HCT116 (cell line): ENCODE measurements around the gene FOXP1.

Experiments
- CEBPB ChIP-seq: IDR thresholded peaks from 2 replicates; pipeline ENCODE4 v1.6.1; 2012; ENCODE audit warnings: low read depth
- CTCF ChIP-seq, 3 experiments: fragments of 200-600 bp in 1 of 3; sonication (generic) in 1 of 3; IDR thresholded peaks in 2 of 3; conservative IDR thresholded peaks in 1 of 3; 2 replicates each; pipeline ENCODE4 v1.5.1; 2012 to 2017; ENCODE audit warnings: low read depth in 2 of 3, low read length in 2 of 3, antibody characterized with exemption in 1 of 3, borderline replicate concordance in 1 of 3, control low read depth in 1 of 3, mild to moderate bottlenecking in 1 of 3, mixed read lengths in 1 of 3, mixed run types in 1 of 3, moderate library complexity in 1 of 3; ENCODE audit not compliant: insufficient read depth in 1 of 3
- ELF1 ChIP-seq: IDR thresholded peaks from 2 replicates; pipeline ENCODE4 v1.6.1; 2012; ENCODE audit warnings: low read depth, borderline replicate concordance
- EZH2 ChIP-seq: fragments of 200-600 bp; sonication (generic); IDR thresholded peaks from 2 replicates; pipeline ENCODE4 v1.6.1; 2017; ENCODE audit warnings: antibody characterized with exemption, mixed run types
- EZH2phosphoT487 ChIP-seq: fragments of 200-600 bp; IDR thresholded peaks from 2 replicates; pipeline ENCODE4 v1.6.1; 2018; ENCODE audit warnings: antibody characterized with exemption, borderline replicate concordance
- JUND ChIP-seq: IDR thresholded peaks from 2 replicates; pipeline ENCODE4 v1.6.1; 2012
- MAX ChIP-seq: IDR thresholded peaks from 2 replicates; pipeline ENCODE4 v1.6.1; 2012
- POLR2A ChIP-seq: IDR thresholded peaks from 2 replicates; pipeline ENCODE4 v1.7.0; 2011; ENCODE audit warnings: borderline replicate concordance; ENCODE audit not compliant: insufficient read depth, insufficient read length; ENCODE audit errors: extremely low read depth
- POLR2AphosphoS5 ChIP-seq: IDR thresholded peaks from 2 replicates; pipeline ENCODE4 v1.6.1; 2011; ENCODE audit warnings: mild to moderate bottlenecking, low read depth, low read length, moderate library complexity
- RAD21 ChIP-seq: IDR thresholded peaks from 2 replicates; pipeline ENCODE4 v1.6.1; 2012; ENCODE audit warnings: low read depth, mild to moderate bottlenecking
- REST ChIP-seq: IDR thresholded peaks from 2 replicates; pipeline ENCODE4 v1.6.1; 2012; ENCODE audit warnings: low read depth
- SRF ChIP-seq: IDR thresholded peaks from 2 replicates; pipeline ENCODE4 v1.6.1; 2012; ENCODE audit warnings: low read depth
- TCF7L2 ChIP-seq: IDR thresholded peaks from 2 replicates; pipeline ENCODE4 v1.7.0; 2011; ENCODE audit warnings: borderline replicate concordance, inconsistent platforms; ENCODE audit not compliant: insufficient read depth, insufficient read length; ENCODE audit errors: extremely low read depth
- ZNF274 ChIP-seq: fragments of 200-500 bp; sonication (Bioruptor generic); IDR thresholded peaks from 2 replicates; pipeline ENCODE4 v1.6.1; 2014; ENCODE audit warnings: mild to moderate bottlenecking, low read depth, low read length, inconsistent platforms

GRCh38 chr3:71518089-71518488 lies 65.4 kb downstream of the FOXP1 start:
- TF ChIP-seq CTCF (IDR thresholded peaks at IDR 0.05 in 2 of 3, conservative IDR thresholded peaks at IDR 0.05 in 1 of 3; ENCODE audit: borderline replicate concordance in 1 of 3, insufficient read depth in 1 of 3, low read depth in 2 of 3, low read length in 2 of 3) = no peak
- no peak for TF ChIP-seq REST
- TF ChIP-seq POLR2A = no peak
- no peak for TF ChIP-seq CEBPB
- TF ChIP-seq RAD21 = no peak
- TF ChIP-seq POLR2AphosphoS5 = no peak
- TF ChIP-seq JUND = no peak
- no peak for TF ChIP-seq MAX
- TF ChIP-seq SRF = no peak
- no peak for TF ChIP-seq EZH2
- no peak for TF ChIP-seq TCF7L2
- no peak for TF ChIP-seq ZNF274
- no peak for TF ChIP-seq EZH2phosphoT487
- no peak for TF ChIP-seq ELF1
